ENCODE measurements around the gene OVCA2.

GRCh38 chr17:2016494-2016893 is 25.3 kb upstream of the OVCA2 start:
- TF ChIP-seq POLR2A (IDR thresholded peaks at IDR 0.05; ENCODE audit: low read depth, low read length) (no peak), POLR2AphosphoS5 (IDR thresholded peaks at IDR 0.05; ENCODE audit: low read depth, low read length) (no peak), TAF1 (IDR thresholded peaks at IDR 0.05; ENCODE audit: borderline replicate concordance, low read depth, low read length) (no peak)

Measured in GM12892 (cell line).